IPS-20b (cell line): ENCODE data around the gene AMN.

Experiments
- H3K27ac ChIP-seq: one replicate; pipeline ENCODE4 v1.5.1; 2013; ENCODE audit warnings: low read length
- H3K27me3 ChIP-seq: 2 replicates; pipeline ENCODE4 v1.6.1; 2013; ENCODE audit warnings: mild to moderate bottlenecking, low read length, inconsistent platforms; ENCODE audit not compliant: insufficient read depth
- H3K36me3 ChIP-seq: 2 replicates; pipeline ENCODE4 v1.6.1; 2013; ENCODE audit warnings: low read depth, mild to moderate bottlenecking, inconsistent platforms, low read length, moderate library complexity; ENCODE audit not compliant: insufficient read depth
- H3K4me1 ChIP-seq: 2 replicates; pipeline ENCODE4 v1.6.1; 2013; ENCODE audit warnings: mild to moderate bottlenecking, control low read depth, inconsistent platforms, low read length, moderate library complexity; ENCODE audit not compliant: insufficient read depth
- H3K4me3 ChIP-seq: 2 replicates; pipeline ENCODE4 v1.5.1; 2013; ENCODE audit warnings: mild to moderate bottlenecking, low read length, inconsistent platforms
- H3K9ac ChIP-seq: 2 replicates; pipeline ENCODE4 v1.6.1; 2013; ENCODE audit warnings: low read depth, mild to moderate bottlenecking, inconsistent platforms, low read length, moderate library complexity
- H3K9me3 ChIP-seq: 2 replicates; pipeline ENCODE4 v1.6.1; 2013; ENCODE audit warnings: mild to moderate bottlenecking, low read depth, low read length, inconsistent platforms; ENCODE audit not compliant: insufficient read depth

Gene AMN

DNA sequence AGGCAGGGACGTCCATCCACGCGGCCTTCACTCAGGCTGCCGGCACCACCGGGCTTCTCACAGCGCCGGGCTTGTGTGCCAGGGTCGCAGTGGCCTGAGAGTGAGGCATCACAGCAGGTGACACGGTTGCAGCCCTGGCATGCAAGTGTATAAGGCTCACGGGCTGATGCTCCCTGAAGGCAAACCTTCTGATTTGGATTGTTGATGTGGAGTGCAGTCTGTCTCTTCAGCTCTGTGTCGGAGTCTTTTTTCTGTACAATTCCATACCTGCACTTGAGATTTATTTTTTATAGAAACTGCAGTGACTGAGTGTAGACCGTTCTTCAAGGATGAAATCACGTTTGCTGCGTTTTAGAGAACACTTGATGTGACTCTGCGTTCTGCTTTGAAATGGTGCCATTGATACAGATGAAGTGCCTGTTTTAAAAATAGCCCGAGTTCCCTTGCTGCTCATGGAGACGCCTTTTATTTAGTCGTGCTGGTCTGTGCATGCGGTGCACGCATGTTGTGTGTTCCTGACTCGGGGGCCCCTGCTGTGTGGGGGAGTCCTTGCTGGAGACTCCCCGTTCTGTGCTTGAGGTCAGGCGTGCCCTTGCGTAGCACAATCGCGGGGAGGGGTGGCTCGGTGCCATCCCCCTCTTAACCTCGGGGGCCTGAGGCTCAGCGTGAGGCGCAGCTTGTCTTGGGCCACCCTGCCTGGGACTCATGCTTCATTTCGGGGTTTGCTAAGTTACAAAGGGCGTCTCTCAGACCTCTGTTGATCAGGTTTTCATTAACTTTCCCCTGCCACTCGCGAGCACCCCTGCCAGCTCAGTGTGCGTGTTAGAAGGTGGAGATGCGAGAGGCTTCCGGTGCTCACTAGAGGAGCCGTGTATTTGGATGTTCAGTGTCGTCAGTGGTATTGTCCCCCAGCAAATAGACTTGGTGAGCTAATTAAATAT is 21.6 kb upstream of the AMN start:
- Histone ChIP-seq H3K36me3 (peaks cover 10% of the 10 kb centered on the region), H3K4me1 (no peaks in the 10 kb centered on the region), H3K27me3 (no peaks in the 10 kb centered on the region), H3K9ac (no peak overlapping the region), H3K9me3 (no peaks in the 10 kb centered on the region), H3K27ac (no peak overlapping the region), H3K4me3 (no peak overlapping the region)

DNA sequence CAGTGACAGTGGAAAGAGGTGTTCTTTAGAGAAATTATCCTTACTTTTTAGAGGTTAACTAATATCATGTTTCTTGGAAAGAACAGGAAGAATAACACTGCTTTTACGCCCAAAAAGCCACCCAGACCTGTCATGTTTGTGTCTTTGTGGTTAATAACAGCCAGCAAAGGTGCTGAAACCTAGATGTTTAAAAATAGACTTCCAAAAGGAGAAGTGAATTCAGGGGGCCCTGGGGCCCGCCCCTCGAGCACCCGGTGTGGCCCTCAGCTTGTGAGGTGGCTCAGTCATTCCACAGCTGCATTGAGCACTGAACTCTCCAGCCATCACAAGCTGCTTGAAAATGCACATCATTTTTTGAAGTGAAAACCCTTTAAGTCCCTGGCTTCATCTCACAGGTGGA is 20.8 kb upstream of the AMN start:
- Histone ChIP-seq H3K4me1 (no peaks in the 10 kb centered on the region), H3K9ac (no peak overlapping the region), H3K9me3 (peaks cover 4% of the 10 kb centered on the region), H3K27me3 (no peaks in the 10 kb centered on the region), H3K36me3 (peaks cover 17% of the 10 kb centered on the region), H3K27ac (no peak overlapping the region), H3K4me3 (no peak overlapping the region)

DNA sequence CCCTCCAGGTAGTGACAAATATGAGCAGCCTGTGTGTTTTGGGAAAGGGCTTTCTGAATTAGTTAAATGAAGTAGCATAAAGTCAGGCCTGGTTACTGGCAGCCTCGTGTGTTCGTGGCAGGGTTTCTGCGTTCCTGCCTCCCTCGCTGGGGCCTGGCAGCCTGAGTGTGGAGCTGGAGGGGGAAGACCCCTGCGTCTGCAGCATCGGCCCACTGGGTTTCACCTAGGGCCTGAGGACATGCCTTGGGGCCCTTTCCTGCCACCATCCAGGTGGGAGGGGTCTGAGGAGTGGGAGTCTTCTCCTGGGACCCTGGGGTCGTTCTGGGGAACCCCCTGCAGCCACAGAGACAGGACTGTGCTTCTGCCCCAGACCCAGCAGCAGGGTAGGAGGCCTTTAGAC is 20.4 kb upstream of the AMN start:
- H3K27me3 ChIP-seq: no peaks in the 10 kb centered on the region
- H3K36me3 ChIP-seq: peaks cover 19% of the 10 kb centered on the region
- no peak overlapping the region for H3K4me3 ChIP-seq
- H3K9ac ChIP-seq: no peak overlapping the region
- peaks cover 8% of the 10 kb centered on the region for H3K9me3 ChIP-seq
- no peak overlapping the region for H3K27ac ChIP-seq
- H3K4me1 ChIP-seq: no peaks in the 10 kb centered on the region

DNA sequence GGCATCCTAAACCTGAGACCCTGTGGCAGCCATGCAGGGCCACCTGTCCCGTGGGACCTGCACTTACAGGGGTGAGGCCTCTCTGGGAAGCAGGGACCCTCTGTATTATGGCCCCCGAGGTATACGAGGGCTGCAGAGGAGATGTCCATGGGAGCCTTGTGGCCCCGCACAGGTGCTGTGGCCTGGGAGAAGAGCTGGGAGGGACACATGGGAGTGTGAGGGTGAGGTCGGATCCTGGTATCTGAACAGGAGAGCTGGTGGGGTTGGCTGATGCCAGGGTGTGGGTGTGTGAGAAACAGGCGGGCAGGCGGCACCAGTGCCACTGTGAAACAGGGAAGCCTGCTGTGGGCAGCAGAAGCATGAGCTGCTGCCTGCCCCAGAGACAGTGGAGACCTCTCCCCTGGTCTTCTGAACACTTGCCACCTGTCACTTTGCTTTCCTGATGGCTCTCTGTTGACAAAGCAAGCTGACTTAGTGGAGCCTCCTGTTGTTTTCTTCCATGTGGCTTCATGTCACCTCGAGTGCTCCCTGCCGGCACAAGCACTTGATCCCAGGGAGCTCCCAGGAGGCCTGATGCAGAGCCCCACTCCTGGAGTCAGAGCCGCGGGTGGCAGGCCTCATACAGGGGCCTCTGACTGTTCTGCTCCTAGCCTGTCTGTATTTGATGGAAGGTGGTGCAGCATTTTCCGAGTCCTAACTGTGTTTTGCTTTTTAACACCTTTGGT is 19.8 kb upstream of the AMN start:
- Histone ChIP-seq H3K27ac (no peak overlapping the region), H3K4me3 (no peak overlapping the region), H3K9ac (no peak overlapping the region), H3K9me3 (peaks cover 10% of the 10 kb centered on the region), H3K27me3 (no peaks in the 10 kb centered on the region), H3K36me3 (peaks cover 19% of the 10 kb centered on the region), H3K4me1 (no peaks in the 10 kb centered on the region)

DNA sequence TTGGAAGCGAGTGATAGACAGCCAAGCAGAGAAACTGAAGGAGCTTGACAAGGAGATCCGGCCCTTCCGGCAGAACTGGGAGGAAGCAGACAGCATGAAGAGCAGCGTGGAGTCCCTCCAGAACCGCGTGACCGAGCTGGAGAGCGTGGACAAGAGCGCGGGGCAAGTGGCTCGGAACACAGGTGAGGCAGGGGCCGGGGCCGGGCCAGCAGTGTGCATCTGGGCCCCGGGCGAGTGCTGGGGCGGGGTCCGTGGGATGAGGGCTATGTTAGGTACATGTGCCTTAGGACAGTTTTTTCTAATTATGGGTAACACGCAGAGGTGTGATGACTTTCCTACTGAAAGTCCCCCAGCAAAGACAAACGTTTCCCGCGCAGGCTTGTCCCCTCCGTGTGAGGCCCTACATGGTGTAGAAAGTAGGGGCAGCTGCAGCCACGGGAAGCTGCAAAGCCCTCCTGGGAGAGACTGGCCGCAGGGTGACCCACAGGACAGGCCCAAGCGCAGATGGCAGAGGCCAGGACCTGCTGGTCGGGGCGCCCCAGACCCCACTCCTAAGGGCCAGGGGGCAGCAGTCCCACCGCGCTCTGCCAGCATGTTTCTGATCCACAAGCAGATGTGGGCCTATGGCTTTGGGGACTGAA is 19.1 kb upstream of the AMN start:
- H3K4me3 ChIP-seq: no peak overlapping the region
- peaks cover 19% of the 10 kb centered on the region for H3K36me3 ChIP-seq
- H3K4me1 ChIP-seq: no peaks in the 10 kb centered on the region
- H3K27ac ChIP-seq: no peak overlapping the region
- no peaks in the 10 kb centered on the region for H3K27me3 ChIP-seq
- H3K9me3 ChIP-seq: peaks cover 10% of the 10 kb centered on the region
- no peak overlapping the region for H3K9ac ChIP-seq

DNA sequence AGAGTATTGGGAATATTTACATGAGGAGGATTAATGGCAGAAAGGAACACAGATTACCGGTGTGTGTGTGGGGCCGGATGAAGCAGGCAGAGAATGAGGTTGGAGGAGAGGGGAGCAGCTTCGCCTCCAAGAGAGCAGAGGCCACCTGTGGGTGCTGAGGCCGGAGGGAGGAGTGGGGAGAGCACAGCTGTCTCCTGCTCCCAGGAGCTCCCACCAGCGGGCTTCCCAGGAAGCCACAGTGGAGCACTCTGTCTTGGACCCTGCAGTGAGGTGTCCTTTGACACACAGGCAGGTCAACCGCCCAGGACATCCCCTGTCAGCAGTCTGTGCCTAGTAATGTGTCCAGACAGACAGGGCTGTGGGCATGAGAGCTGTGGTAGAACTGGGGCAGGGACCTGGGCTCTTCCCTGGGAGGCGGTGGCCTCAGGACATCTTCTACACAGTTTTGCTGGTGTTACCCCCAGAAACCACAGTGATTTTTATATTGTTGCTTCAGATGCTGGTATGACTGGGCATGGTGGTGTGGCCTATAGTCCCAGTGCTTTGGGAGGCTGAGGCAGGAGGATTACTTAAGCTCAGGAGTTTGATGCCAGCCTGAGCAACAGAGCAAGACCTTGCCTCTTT is 18.5 kb upstream of the AMN start:
- no peak overlapping the region for H3K27ac ChIP-seq
- H3K27me3 ChIP-seq: no peaks in the 10 kb centered on the region
- no peak overlapping the region for H3K4me3 ChIP-seq
- no peak overlapping the region for H3K9ac ChIP-seq
- peaks cover 19% of the 10 kb centered on the region for H3K36me3 ChIP-seq
- H3K9me3 ChIP-seq: peaks cover 10% of the 10 kb centered on the region
- H3K4me1 ChIP-seq: no peaks in the 10 kb centered on the region

DNA sequence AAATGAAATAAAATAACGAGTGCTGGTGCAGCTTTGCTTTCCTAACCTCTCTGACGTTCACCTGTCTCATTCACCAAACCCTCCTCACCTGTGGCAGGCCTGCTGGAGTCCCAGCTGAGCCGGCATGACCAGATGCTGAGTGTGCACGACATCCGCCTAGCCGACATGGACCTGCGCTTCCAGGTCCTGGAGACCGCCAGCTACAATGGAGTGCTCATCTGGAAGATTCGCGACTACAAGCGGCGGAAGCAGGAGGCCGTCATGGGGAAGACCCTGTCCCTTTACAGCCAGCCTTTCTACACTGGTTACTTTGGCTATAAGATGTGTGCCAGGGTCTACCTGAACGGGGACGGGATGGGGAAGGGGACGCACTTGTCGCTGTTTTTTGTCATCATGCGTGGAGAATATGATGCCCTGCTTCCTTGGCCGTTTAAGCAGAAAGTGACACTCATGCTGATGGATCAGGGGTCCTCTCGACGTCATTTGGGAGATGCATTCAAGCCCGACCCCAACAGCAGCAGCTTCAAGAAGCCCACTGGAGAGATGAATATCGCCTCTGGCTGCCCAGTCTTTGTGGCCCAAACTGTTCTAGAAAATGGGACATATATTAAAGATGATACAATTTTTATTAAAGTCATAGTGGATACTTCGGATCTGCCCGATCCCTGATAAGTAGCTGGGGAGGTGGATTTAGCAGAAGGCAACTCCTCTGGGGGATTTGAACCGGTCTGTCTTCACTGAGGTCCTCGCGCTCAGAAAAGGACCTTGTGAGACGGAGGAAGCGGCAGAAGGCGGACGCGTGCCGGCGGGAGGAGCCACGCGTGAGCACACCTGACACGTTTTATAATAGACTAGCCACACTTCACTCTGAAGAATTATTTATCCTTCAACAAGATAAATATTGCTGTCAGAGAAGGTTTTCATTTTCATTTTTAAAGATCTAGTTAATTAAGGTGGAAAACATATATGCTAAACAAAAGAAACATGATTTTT is 17.1 kb upstream of the AMN start:
- Histone ChIP-seq H3K9me3 (peaks cover 10% of the 10 kb centered on the region), H3K27me3 (no peaks in the 10 kb centered on the region), H3K4me1 (no peaks in the 10 kb centered on the region), H3K27ac (no peak overlapping the region), H3K4me3 (no peak overlapping the region), H3K36me3 (peaks cover 19% of the 10 kb centered on the region), H3K9ac (no peak overlapping the region)

DNA sequence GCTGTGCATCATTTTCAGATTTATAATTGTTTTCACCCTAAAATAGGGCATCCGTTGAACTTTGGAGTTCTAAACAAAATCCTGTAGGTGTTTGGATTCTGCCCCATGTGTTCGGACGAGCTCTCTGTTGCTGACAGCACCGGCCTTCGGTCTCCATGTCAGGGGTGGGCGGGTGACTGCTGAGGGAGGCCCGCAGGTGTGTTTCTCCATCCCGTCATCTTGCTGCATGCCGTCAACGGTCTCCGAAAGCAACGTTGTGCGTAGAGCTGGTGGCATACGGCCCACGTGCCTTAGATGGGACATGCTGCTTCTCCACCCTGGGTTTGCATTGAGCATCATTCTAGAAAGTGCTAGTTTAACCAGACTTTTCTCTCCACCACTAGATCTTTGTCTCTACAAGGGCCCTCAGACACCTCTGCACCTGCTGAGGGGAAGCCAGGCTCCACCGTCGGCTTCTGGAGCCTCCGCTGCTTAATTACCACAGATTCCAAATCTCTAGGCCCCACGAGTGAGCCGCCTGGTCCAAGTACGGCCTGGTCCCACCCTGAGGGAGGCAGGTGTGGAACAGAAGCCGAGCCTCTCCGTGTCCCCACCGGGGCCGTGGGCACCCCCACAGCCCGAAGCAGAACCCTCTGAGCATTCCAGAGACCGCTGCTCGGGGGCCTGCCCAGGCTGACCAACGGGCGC is 15.7 kb upstream of the AMN start:
- Histone ChIP-seq H3K9me3 (peaks cover 10% of the 10 kb centered on the region), H3K4me1 (no peaks in the 10 kb centered on the region), H3K36me3 (peaks cover 19% of the 10 kb centered on the region), H3K9ac (no peak overlapping the region), H3K27ac (no peak overlapping the region), H3K27me3 (no peaks in the 10 kb centered on the region), H3K4me3 (no peak overlapping the region)

DNA sequence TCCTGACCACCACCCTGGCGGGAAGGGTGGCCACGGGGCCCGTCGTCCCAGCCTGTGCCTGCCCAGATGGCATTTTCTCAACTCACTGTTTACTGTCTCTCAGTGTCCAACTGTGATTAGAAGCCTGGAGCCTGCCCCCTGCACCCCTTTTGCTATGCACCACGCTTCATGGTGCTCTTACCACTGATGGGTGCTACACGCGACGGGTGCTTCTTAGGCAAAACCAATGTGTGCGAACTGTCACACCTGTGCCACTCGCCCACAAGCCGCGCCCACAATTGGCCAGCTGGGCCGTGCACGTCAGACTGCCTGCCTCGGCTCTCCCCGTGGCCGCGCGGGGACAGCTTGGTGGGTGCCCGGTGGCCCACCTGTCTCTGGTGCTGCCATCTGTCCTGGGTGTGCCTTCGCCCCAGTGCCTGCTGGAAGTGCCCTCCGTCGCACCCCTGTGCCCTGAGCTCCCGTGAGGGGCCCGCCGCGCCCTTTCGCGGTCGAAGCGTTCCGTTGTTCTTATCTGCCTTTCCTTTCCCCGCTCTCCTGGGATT is 15.1 kb upstream of the AMN start:
- no peak overlapping the region for H3K27ac ChIP-seq
- peaks cover 19% of the 10 kb centered on the region for H3K36me3 ChIP-seq
- H3K9me3 ChIP-seq: peaks cover 10% of the 10 kb centered on the region
- H3K4me3 ChIP-seq: no peak overlapping the region
- no peak overlapping the region for H3K9ac ChIP-seq
- no peaks in the 10 kb centered on the region for H3K4me1 ChIP-seq
- H3K27me3 ChIP-seq: no peaks in the 10 kb centered on the region

DNA sequence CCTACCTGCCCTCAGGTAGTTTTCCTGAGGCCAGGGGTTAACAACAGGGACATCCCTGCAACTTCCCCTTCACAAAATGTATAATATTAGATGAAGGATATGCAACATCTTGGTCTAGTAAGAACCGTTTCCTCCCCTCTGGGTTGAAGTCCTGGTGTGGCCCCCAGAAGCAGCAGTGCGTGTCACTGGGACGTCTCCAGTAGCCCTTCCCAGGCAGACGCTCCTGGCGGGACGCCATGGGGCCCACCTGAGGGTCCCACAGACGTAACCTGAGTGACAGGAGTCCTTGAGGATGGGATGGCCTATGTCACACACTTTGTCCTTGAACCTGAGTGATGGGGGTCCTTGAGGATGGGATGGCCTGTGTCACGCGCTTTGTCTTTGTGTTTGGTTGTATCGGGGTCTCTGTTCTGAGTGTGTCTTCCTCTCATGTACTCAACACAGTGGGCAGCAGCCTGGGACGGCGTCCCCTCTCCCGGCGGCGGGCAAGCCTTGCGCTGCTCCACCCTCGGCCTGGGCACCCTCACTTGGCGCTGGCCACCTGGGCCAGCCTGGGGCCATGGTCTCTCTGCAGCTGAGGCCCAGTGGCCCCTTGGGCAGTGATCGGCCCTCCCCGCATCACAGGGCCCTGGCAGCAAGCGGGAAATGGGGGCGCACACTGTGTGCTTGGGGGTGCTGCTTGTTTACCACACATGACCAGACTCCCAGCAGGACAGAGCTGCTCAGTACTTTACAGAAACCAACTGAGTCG is 14.3 kb upstream of the AMN start:
- no peak overlapping the region for H3K27ac ChIP-seq
- H3K9ac ChIP-seq: no peak overlapping the region; the same call in 1 of the 2 replicates
- H3K27me3 ChIP-seq: no peaks in the 10 kb centered on the region

More for the DNA sequence above, 14.3 kb upstream of the AMN start:
- H3K4me1 ChIP-seq: no peaks in the 10 kb centered on the region
- no peak overlapping the region for H3K4me3 ChIP-seq
- peaks cover 19% of the 10 kb centered on the region for H3K36me3 ChIP-seq
- H3K9me3 ChIP-seq: peaks cover 10% of the 10 kb centered on the region
